HEK293 (cell line): ENCODE measurements around the gene TMEM81.
A peak's percentile ranks its signal among the peaks of the same experiment; 100 is the strongest.

Experiments used
- CTCF ChIA-PET: fragments of 350-600 bp; formaldehyde crosslinking; extraction: SDS; loops from one replicate; lab custom pipeline; 2021; ENCODE audit warnings: antibody characterized with exemption; lab: Yijun Ruan, JAX
- POLR2A ChIA-PET: fragments of 300-600 bp; formaldehyde crosslinking; extraction: SDS; loops from one replicate; lab custom pipeline; 2020; ENCODE audit warnings: antibody characterized with exemption, inconsistent platforms; lab: Yijun Ruan, JAX
- H3K27ac ChIP-seq: fragments of 200-500 bp; sonication (Bioruptor generic); 2 replicates; pipeline ENCODE4 v1.5.1; 2014; ENCODE audit warnings: low read depth, low read length, control low read depth, inconsistent platforms; ENCODE audit errors: extremely low read depth
- H3K36me3 ChIP-seq, 2 experiments: fragments of 200-500 bp in 1 of 2; sonication (Bioruptor generic) in 1 of 2; 1 replicate in 1 of 2; 2 replicates in 1 of 2; pipeline ENCODE4 v1.5.1; 2014 to 2017; ENCODE audit warnings: inconsistent platforms in 2 of 2, low read length in 2 of 2; ENCODE audit not compliant: control insufficient read depth in 2 of 2, insufficient read depth in 1 of 2
- H3K4me1 ChIP-seq: fragments of 200-500 bp; sonication (Bioruptor generic); 2 replicates; pipeline ENCODE4 v1.5.1; 2014; ENCODE audit warnings: mild to moderate bottlenecking, low read length, inconsistent platforms; ENCODE audit not compliant: control insufficient read depth, insufficient read depth
- H3K4me3 ChIP-seq: 2 replicates; pipeline ENCODE4 v1.5.1; 2011; ENCODE audit warnings: low read depth, mild to moderate bottlenecking, control low read depth, low read length, moderate library complexity
- H3K9me3 ChIP-seq: fragments of 200-500 bp; sonication (Bioruptor generic); 2 replicates; pipeline ENCODE4 v1.5.1; 2014; ENCODE audit warnings: low read depth, low read length, inconsistent platforms; ENCODE audit not compliant: control insufficient read depth, insufficient read depth
- ELK4 ChIP-seq: IDR thresholded peaks from 2 replicates; pipeline ENCODE4 v1.6.1; 2011; ENCODE audit warnings: mild to moderate bottlenecking, low read depth, low read length, borderline replicate concordance
- HOXC10 ChIP-seq: sonication (generic); formaldehyde crosslinking; IDR thresholded peaks from 2 replicates; pipeline ENCODE4 v1.8.1; 2023; ENCODE audit warnings: mild to moderate bottlenecking, missing genetic modification reagents
- KLF16 ChIP-seq: fragments of 450-650 bp; formaldehyde crosslinking; IDR thresholded peaks from 2 replicates; pipeline ENCODE4 v1.5.1; 2017; ENCODE audit warnings: missing biosample characterization, missing genetic modification characterization
- PRDM4 ChIP-seq: fragments of 450-650 bp; formaldehyde crosslinking; IDR thresholded peaks from 2 replicates; pipeline ENCODE4 v1.5.1; 2017; ENCODE audit warnings: missing biosample characterization, missing genetic modification characterization
- REPIN1 ChIP-seq: fragments of 450-650 bp; formaldehyde crosslinking; IDR thresholded peaks from 2 replicates; pipeline ENCODE4 v1.5.1; 2017; ENCODE audit warnings: missing biosample characterization, missing genetic modification characterization, low read depth
- ZBTB10 ChIP-seq: fragments of 450-650 bp; formaldehyde crosslinking; IDR thresholded peaks from 2 replicates; pipeline ENCODE4 v1.5.1; 2016; ENCODE audit warnings: missing biosample characterization, missing genetic modification characterization
- ZFP37 ChIP-seq: fragments of 450-650 bp; formaldehyde crosslinking; IDR thresholded peaks from 2 replicates; pipeline ENCODE4 v1.5.1; 2016; ENCODE audit warnings: missing biosample characterization, missing genetic modification characterization
- ZFP41 ChIP-seq: fragments of 450-650 bp; formaldehyde crosslinking; IDR thresholded peaks from 2 replicates; pipeline ENCODE4 v1.5.1; 2016; ENCODE audit warnings: missing biosample characterization, missing genetic modification characterization, borderline replicate concordance
- ZNF138 ChIP-seq: fragments of 450-650 bp; formaldehyde crosslinking; IDR thresholded peaks from 2 replicates; pipeline ENCODE4 v1.5.1; 2016; ENCODE audit warnings: missing biosample characterization, missing genetic modification characterization, borderline replicate concordance
- ZNF184 ChIP-seq: fragments of 450-650 bp; IDR thresholded peaks from 2 replicates; pipeline ENCODE4 v1.5.1; 2018; ENCODE audit warnings: missing biosample characterization, mild to moderate bottlenecking, missing genetic modification characterization
- ZNF211 ChIP-seq: fragments of 450-650 bp; formaldehyde crosslinking; IDR thresholded peaks from 2 replicates; pipeline ENCODE4 v1.5.1; 2016; ENCODE audit warnings: low read depth, missing biosample characterization, missing genetic modification characterization
- ZNF221 ChIP-seq: fragments of 450-650 bp; formaldehyde crosslinking; IDR thresholded peaks from 2 replicates; pipeline ENCODE4 v1.5.1; 2017; ENCODE audit warnings: missing biosample characterization, missing genetic modification characterization, borderline replicate concordance
- ZNF302 ChIP-seq: fragments of 450-650 bp; formaldehyde crosslinking; IDR thresholded peaks from 2 replicates; pipeline ENCODE4 v1.5.1; 2016; ENCODE audit warnings: missing biosample characterization, missing genetic modification characterization, low read depth
- ZNF335 ChIP-seq: fragments of 450-650 bp; formaldehyde crosslinking; conservative IDR thresholded peaks from 2 replicates; pipeline ENCODE4 v1.5.1; 2016; ENCODE audit warnings: missing biosample characterization, missing genetic modification characterization
- ZNF354C ChIP-seq: fragments of 450-650 bp; formaldehyde crosslinking; IDR thresholded peaks from 2 replicates; pipeline ENCODE4 v1.5.1; 2016; ENCODE audit warnings: missing biosample characterization, missing genetic modification characterization, low read depth, borderline replicate concordance
- ZNF362 ChIP-seq: fragments of 450-650 bp; formaldehyde crosslinking; IDR thresholded peaks from 2 replicates; pipeline ENCODE4 v1.5.1; 2016; ENCODE audit warnings: missing biosample characterization, missing genetic modification characterization
- ZNF366 ChIP-seq: fragments of 450-650 bp; formaldehyde crosslinking; conservative IDR thresholded peaks from 2 replicates; pipeline ENCODE4 v1.5.1; 2016; ENCODE audit warnings: missing biosample characterization, missing genetic modification characterization
- ZNF398 ChIP-seq: fragments of 450-650 bp; formaldehyde crosslinking; IDR thresholded peaks from 2 replicates; pipeline ENCODE4 v1.5.1; 2017; ENCODE audit warnings: missing biosample characterization, missing genetic modification characterization
- ZNF549 ChIP-seq: fragments of 450-650 bp; IDR thresholded peaks from 2 replicates; pipeline ENCODE4 v1.5.1; 2018; ENCODE audit warnings: missing biosample characterization, missing genetic modification characterization, mild to moderate bottlenecking, inconsistent platforms, moderate library complexity
- ZNF571 ChIP-seq: fragments of 450-650 bp; formaldehyde crosslinking; IDR thresholded peaks from 2 replicates; pipeline ENCODE4 v1.5.0; 2017; ENCODE audit warnings: missing biosample characterization, missing genetic modification characterization
- ZNF654 ChIP-seq: fragments of 450-650 bp; formaldehyde crosslinking; IDR thresholded peaks from 2 replicates; pipeline ENCODE4 v1.5.1; 2016; ENCODE audit warnings: low read depth, missing biosample characterization, missing genetic modification characterization
- ZSCAN18 ChIP-seq: fragments of 450-650 bp; formaldehyde crosslinking; IDR thresholded peaks from 2 replicates; pipeline ENCODE4 v1.5.1; 2016; ENCODE audit warnings: missing biosample characterization, missing genetic modification characterization
- ZSCAN5A ChIP-seq: fragments of 450-650 bp; formaldehyde crosslinking; IDR thresholded peaks from 2 replicates; pipeline ENCODE4 v1.5.1; 2016; ENCODE audit warnings: missing biosample characterization, missing genetic modification characterization

TMEM81 gene

GRCh38 chr1:205121660-205122488 lies 37.6 kb upstream of the TMEM81 start, which contains the start of gene RBBP5 (continued):
- TF ChIP-seq ZNF335 (tag by site-specific recombination) (peak; percentile 100), ZNF549 (tag by site-specific recombination) (no peak), ZNF211 (no peak), ZFP41 (tag by site-specific recombination) (0 out of 2 replicates have a peak, but pooled peaks have one; percentile 79), ZNF302 (tag by site-specific recombination) (peak; percentile 65; the same call in 1 of the 2 replicates), PRDM4 (tag by site-specific recombination) (no peak; the same call in 1 of the 2 replicates), ZFP37 (peak; percentile 99), ZNF398 (tag by site-specific recombination) (no peak), ZNF366 (tag by site-specific recombination) (peak; percentile 58; the same call in 1 of the 2 replicates), ZNF654 (tag by site-specific recombination) (peak; percentile 41; the same call in 1 of the 2 replicates), ZNF184 (peak; percentile 92), ZNF138 (tag by site-specific recombination) (no peak)

GRCh38 chr1:205118752-205119151 lies 34.5 kb upstream of the TMEM81 start:
- Histone ChIP-seq H3K36me3 (peaks cover 11 to 33% of the 10 kb centered on the region in 2 experiments), H3K27ac (no peak overlapping the region), H3K4me3 (no peak overlapping the region), H3K4me1 (0 out of 2 replicates have a peak, but pooled peaks cover 2% of the 10 kb centered on the region), H3K9me3 (no peaks in the 10 kb centered on the region)
- ChIA-PET CTCF (interaction anchor here (1.8 kb wide), 1 partner anchor 23 kb away, joined by 5 read pairs; no protein-coding TSS in a partner anchor), POLR2A (no interaction called here)
- TF ChIP-seq ZSCAN18 (tag by site-specific recombination) (no peak), HOXC10 (no peak), ZBTB10 (no peak), ZNF221 (tag by site-specific recombination) (no peak), ZNF354C (tag by site-specific recombination) (no peak), ZNF571 (tag by site-specific recombination) (no peak), ZNF362 (tag by site-specific recombination) (no peak), REPIN1 (tag by site-specific recombination) (no peak), KLF16 (tag by site-specific recombination) (no peak), ELK4 (no peak), ZNF335 (tag by site-specific recombination) (no peak), ZSCAN5A (no peak)
